KMS-11 (cell line): Measurements from ENCODE around the gene GPR153.

Source experiments
- H2AFZ ChIP-seq: fragments of 200-600 bp; sonication (generic); 2 replicates; pipeline ENCODE4 v1.6.1; 2016; ENCODE audit warnings: antibody characterized with exemption, mixed run types, low read depth
- H3K27ac ChIP-seq: fragments of 200-600 bp; sonication (generic); 2 replicates; pipeline ENCODE4 v1.6.1; 2016; ENCODE audit warnings: mild to moderate bottlenecking, mixed run types
- H3K27me3 ChIP-seq: fragments of 200-600 bp; sonication (generic); 2 replicates; pipeline ENCODE4 v1.6.1; 2017; ENCODE audit warnings: mild to moderate bottlenecking, low read depth, mixed run types, moderate library complexity; ENCODE audit not compliant: insufficient read depth
- H3K36me3 ChIP-seq: fragments of 200-600 bp; sonication (generic); 2 replicates; pipeline ENCODE4 v1.6.1; 2017; ENCODE audit warnings: mild to moderate bottlenecking, mixed run types; ENCODE audit not compliant: insufficient read depth
- H3K4me1 ChIP-seq: fragments of 200-600 bp; sonication (generic); 2 replicates; pipeline ENCODE4 v1.6.1; 2016; ENCODE audit warnings: mild to moderate bottlenecking, low read depth, mixed run types; ENCODE audit not compliant: poor library complexity, severe bottlenecking
- H3K4me2 ChIP-seq: fragments of 200-600 bp; sonication (generic); 2 replicates; pipeline ENCODE4 v1.7.0; 2016; ENCODE audit warnings: mild to moderate bottlenecking, mixed run types
- H3K4me3 ChIP-seq: fragments of 200-600 bp; sonication (generic); IDR thresholded peaks from 2 replicates; pipeline ENCODE4 v1.6.1; 2017; ENCODE audit warnings: low read depth, low read length, mixed read lengths; ENCODE audit not compliant: insufficient read depth
- H3K79me2 ChIP-seq: fragments of 200-600 bp; sonication (generic); 2 replicates; pipeline ENCODE4 v1.6.1; 2016; ENCODE audit warnings: low read depth, mixed run types; ENCODE audit not compliant: insufficient read depth
- H3K9ac ChIP-seq: fragments of 200-600 bp; sonication (generic); 2 replicates; pipeline ENCODE4 v1.6.1; 2016; ENCODE audit warnings: mild to moderate bottlenecking, mixed run types
- H4K20me1 ChIP-seq: fragments of 200-600 bp; sonication (generic); 2 replicates; pipeline ENCODE4 v1.6.1; 2016; ENCODE audit warnings: mild to moderate bottlenecking, mixed run types; ENCODE audit not compliant: insufficient read depth
- CTCF ChIP-seq: fragments of 200-600 bp; sonication (generic); conservative IDR thresholded peaks from 2 replicates; pipeline ENCODE4 v1.6.1; 2017; ENCODE audit warnings: low read depth, mild to moderate bottlenecking, antibody characterized with exemption, low read length, moderate library complexity, mixed read lengths

GPR153 gene

GRCh38 chr1:6286266-6286665, 25.4 kb upstream of the GPR153 start:
- H3K9ac ChIP-seq, result no peak overlapping the region
- no peak overlapping the region for H3K4me3 ChIP-seq
- no peaks in the 10 kb centered on the region for H3K79me2 ChIP-seq
- H2AFZ ChIP-seq, result no peak overlapping the region
- H3K4me1 ChIP-seq, result no peaks in the 10 kb centered on the region
- no peak for TF ChIP-seq CTCF
- no peak overlapping the region for H3K27ac ChIP-seq
- no peaks in the 10 kb centered on the region for H3K36me3 ChIP-seq
- no peaks in the 10 kb centered on the region for H3K27me3 ChIP-seq
- no peaks in the 10 kb centered on the region for H4K20me1 ChIP-seq
- no peak overlapping the region for H3K4me2 ChIP-seq

- Histone ChIP-seq H3K4me3 (no peak overlapping the region), H2AFZ (no peak overlapping the region), H3K4me2 (no peak overlapping the region), H3K79me2 (no peaks in the 10 kb centered on the region), H3K36me3 (no peaks in the 10 kb centered on the region), H3K4me1 (no peaks in the 10 kb centered on the region), H3K27ac (no peak overlapping the region), H3K9ac (no peak overlapping the region), H4K20me1 (no peaks in the 10 kb centered on the region), H3K27me3 (no peaks in the 10 kb centered on the region)
- no peak for TF ChIP-seq CTCF
These were observed 24.4 kb upstream of the GPR153 start for GRCh38 chr1:6285336-6285735.

GRCh38 chr1:6282577-6283270, 21.8 kb upstream of the GPR153 start:
- Histone ChIP-seq H3K4me2 (no peak overlapping the region), H4K20me1 (no peaks in the 10 kb centered on the region), H3K4me1 (no peaks in the 10 kb centered on the region), H3K27me3 (no peaks in the 10 kb centered on the region), H2AFZ (no peak overlapping the region), H3K4me3 (no peak overlapping the region), H3K27ac (no peak overlapping the region), H3K36me3 (no peaks in the 10 kb centered on the region), H3K9ac (no peak overlapping the region), H3K79me2 (no peaks in the 10 kb centered on the region)
- TF ChIP-seq CTCF, result no peak

GRCh38 chr1:6281511-6282402, 20.9 kb upstream of the GPR153 start:
- Histone ChIP-seq H3K4me3 (no peak overlapping the region), H2AFZ (no peak overlapping the region), H3K27me3 (no peaks in the 10 kb centered on the region), H4K20me1 (no peaks in the 10 kb centered on the region), H3K9ac (no peak overlapping the region), H3K36me3 (no peaks in the 10 kb centered on the region), H3K27ac (no peak overlapping the region), H3K4me2 (no peak overlapping the region), H3K4me1 (no peaks in the 10 kb centered on the region), H3K79me2 (no peaks in the 10 kb centered on the region)
- TF ChIP-seq CTCF, result no peak
